Measurements from ENCODE around the gene KIF17. TPM values are rescaled to one million over a fixed set of nuclear protein-coding genes. Genes with fewer than 3 reads are reported as not detected.

Gene KIF17
- total and polyA plus RNA-seq, 2 of the 8 experiments (the other 6 are each of a cell fraction or from before 2014, with no cell fraction given) = 6.9 to 10.4 TPM

DNA sequence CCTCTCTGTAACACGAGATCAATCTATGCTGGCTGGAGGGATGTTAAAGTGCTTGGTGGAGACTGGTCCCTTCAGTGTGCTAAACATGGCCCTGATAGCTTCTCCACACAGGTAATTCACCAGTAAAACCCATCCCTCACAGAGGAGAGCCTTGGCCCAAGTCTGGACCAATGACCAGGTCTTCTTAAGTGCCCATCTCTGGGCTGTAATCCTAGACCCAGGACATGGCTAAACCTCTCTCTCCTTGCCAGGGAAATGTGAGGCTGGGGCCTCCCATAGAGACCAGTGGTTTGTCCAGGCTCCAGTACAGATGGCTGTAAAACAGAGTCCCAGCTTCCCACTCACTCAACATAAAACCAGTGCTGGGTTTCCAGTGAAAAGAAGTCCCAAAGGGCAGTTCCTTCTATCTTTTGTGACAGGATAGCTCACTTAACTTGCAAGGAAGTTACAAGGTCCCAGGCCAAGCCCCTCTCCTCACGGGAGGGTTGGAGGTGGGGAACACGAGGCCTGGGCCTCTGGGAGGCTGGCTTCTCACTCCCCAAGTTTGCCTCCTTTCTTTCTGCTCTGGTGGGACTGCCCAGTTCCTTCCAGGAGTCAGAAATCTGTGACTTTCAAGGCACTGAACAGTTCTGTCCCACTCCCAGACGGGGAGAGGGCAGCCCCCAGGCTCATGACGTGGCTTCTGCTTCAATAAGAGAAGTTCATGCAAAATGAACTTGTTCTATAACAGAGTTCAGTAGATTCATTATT lies 2.2 kb upstream of the KIF17 start:
- Histone ChIP-seq H3K79me2 (ENCODE audit: control insufficient read depth in 1 of 2, insufficient read depth in 2 of 2, low read length in 2 of 2) (no peaks in the 10 kb centered on the region), H4K91ac (replicated peaks; ENCODE audit: insufficient read length, low read length) (no peak overlapping the region), H2AFZ (ENCODE audit: low read length) (no peak overlapping the region), H3K23me2 (ENCODE audit: low read depth, low read length) (peaks cover 4% of the 10 kb centered on the region; the same call in 1 of the 2 replicates), H3K4me3 (ENCODE audit: extremely low read depth in 1 of 4, insufficient read depth in 2 of 4, low read depth in 3 of 4, low read length in 4 of 4) (no peak overlapping the region), H3K18ac (ENCODE audit: extremely low read depth, low read length) (no peak overlapping the region), H4K20me1 (replicated peaks in 1 of 2; ENCODE audit: control insufficient read depth in 1 of 2, insufficient read depth in 2 of 2, low read length in 2 of 2) (peaks cover 0 to 5% of the 10 kb centered on the region in 2 experiments), H3K9ac (replicated peaks in 1 of 4; ENCODE audit: extremely low read depth in 1 of 4, low read depth in 3 of 4, low read length in 3 of 4) (no peak overlapping the region), H3K27ac (ENCODE audit: low read depth, low read length) (no peak overlapping the region), H3K79me1 (ENCODE audit: low read depth, low read length) (no peaks in the 10 kb centered on the region), H2BK12ac (ENCODE audit: low read depth, low read length) (no peak overlapping the region), H4K8ac (ENCODE audit: extremely low read depth, insufficient read depth, low read length) (no peak overlapping the region), H2BK20ac (ENCODE audit: low read length) (no peak overlapping the region), H2BK15ac (ENCODE audit: low read length) (no peak overlapping the region), H3K23ac (ENCODE audit: insufficient read length) (no peak overlapping the region), H3K9me3 (ENCODE audit: insufficient read depth in 2 of 2, low read depth in 1 of 2, low read length in 1 of 2) (no peaks in the 10 kb centered on the region; a peak in 1 of 4 replicates), H3K4me1 (replicated peaks in 1 of 4; ENCODE audit: control insufficient read depth in 3 of 4, insufficient read depth in 4 of 4, low read length in 3 of 4) (peaks cover 0 to 9% (median under 1%) of the 10 kb centered on the region in 4 experiments; a peak in 5 of 7 replicates), H3K14ac (ENCODE audit: insufficient read length) (no peak overlapping the region), H4K5ac (ENCODE audit: insufficient read length, low read depth, low read length) (no peak overlapping the region), H3K4ac (replicated peaks; ENCODE audit: insufficient read length, low read depth, low read length) (no peak overlapping the region), H2BK120ac (replicated peaks; ENCODE audit: low read depth, low read length) (no peak overlapping the region), H3K4me2 (ENCODE audit: insufficient read depth in 1 of 2, low read depth in 2 of 2, low read length in 2 of 2) (no peak overlapping the region), H2BK5ac (ENCODE audit: low read depth, low read length) (no peak overlapping the region), H2AK5ac (ENCODE audit: low read depth, low read length) (no peak overlapping the region), H3K56ac (replicated peaks; ENCODE audit: insufficient read length, low read depth, low read length) (no peak overlapping the region), H3K27me3 (replicated peaks in 1 of 4; ENCODE audit: control insufficient read depth in 3 of 4, extremely low read depth in 1 of 4, insufficient read depth in 3 of 4, low read length in 3 of 4) (peaks cover 0 to 22% (median 10%) of the 10 kb centered on the region in 4 experiments; a peak in 6 of 7 replicates), H3K36me3 (ENCODE audit: control insufficient read depth in 2 of 4, insufficient read depth in 4 of 4, low read length in 3 of 4) (no peaks in the 10 kb centered on the region)
- ChIA-PET CTCF (ENCODE audit: partially characterized antibody) (interaction anchor here (1.0 to 3.3 kb wide), 2 partner anchors 11 to 22 kb away, joined by 3 to 19 read pairs; no protein-coding TSS in a partner anchor), POLR2A (ENCODE audit: partially characterized antibody) (interaction anchor here (7.8 kb wide), 1 partner anchor 10 kb away, joined by 68 read pairs; the partner anchor contains the start of gene SH2D5)
- WGBS, 2 experiments (ENCODE audit: extremely low coverage in 1 of 2, insufficient coverage in 1 of 2, insufficient read length in 1 of 2, insufficient replicate concordance in 2 of 2, low coverage in 1 of 2, low lambda C conversion rate in 2 of 2, missing lambda C conversion rate in 1 of 2) = 93% methylated on average over 5 of the region's 5 CpGs; no CpG with 5 or more reads in 1 of the 2 experiments
- no peak for DNase-seq (ENCODE audit: low read depth in 1 of 2, low spot score in 2 of 2)
- TF ChIP-seq, protein P1, sequence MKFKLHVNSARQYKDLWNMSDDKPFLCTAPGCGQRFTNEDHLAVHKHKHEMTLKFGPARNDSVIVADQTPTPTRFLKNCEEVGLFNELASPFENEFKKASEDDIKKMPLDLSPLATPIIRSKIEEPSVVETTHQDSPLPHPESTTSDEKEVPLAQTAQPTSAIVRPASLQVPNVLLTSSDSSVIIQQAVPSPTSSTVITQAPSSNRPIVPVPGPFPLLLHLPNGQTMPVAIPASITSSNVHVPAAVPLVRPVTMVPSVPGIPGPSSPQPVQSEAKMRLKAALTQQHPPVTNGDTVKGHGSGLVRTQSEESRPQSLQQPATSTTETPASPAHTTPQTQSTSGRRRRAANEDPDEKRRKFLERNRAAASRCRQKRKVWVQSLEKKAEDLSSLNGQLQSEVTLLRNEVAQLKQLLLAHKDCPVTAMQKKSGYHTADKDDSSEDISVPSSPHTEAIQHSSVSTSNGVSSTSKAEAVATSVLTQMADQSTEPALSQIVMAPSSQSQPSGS (IDR thresholded peaks at IDR 0.05; ENCODE audit: low read length) = no peak
- FAIRE-seq = no peak
